Transverse colon (tissue), 4 donors: ENCODE measurements around the gene CDCA7L.

Experiments used
- CTCF ChIP-seq, 5 experiments: fragments of 200-600 bp in 3 of 5; fragments of 450-650 bp in 2 of 5; sonication (generic) in 3 of 5; IDR thresholded peaks; 1 replicate in 2 of 5; 2 replicates in 3 of 5; pipeline ENCODE4 v1.5.1; 2016 to 2017; ENCODE audit warnings: antibody characterized with exemption in 5 of 5, inconsistent platforms in 3 of 5, mild to moderate bottlenecking in 2 of 5, moderate library complexity in 1 of 5
- EP300 ChIP-seq: sonication (generic); formaldehyde crosslinking; IDR thresholded peaks from one replicate; pipeline ENCODE4 v1.6.1; 2017; ENCODE audit warnings: antibody characterized with exemption, low read depth
- POLR2A ChIP-seq: fragments of 450-650 bp; IDR thresholded peaks from one replicate; pipeline ENCODE4 v1.6.1; 2016; ENCODE audit warnings: antibody characterized with exemption, mild to moderate bottlenecking, moderate library complexity
- POLR2AphosphoS5 ChIP-seq, 3 donors: sonication (generic); formaldehyde crosslinking; IDR thresholded peaks; one replicate each; pipeline ENCODE4 v1.6.1; 2016; ENCODE audit warnings: antibody characterized with exemption in 3 of 3

- no peak for TF ChIP-seq POLR2AphosphoS5 (IDR thresholded peaks at IDR 0.05)
- TF ChIP-seq CTCF (IDR thresholded peaks at IDR 0.05) = no peak
- no peak for TF ChIP-seq POLR2A
- no peak for TF ChIP-seq EP300
These were observed 3.3 kb upstream of the CDCA7L start for GRCh38 chr7:21948887-21949540.
